NT2/D1 (cell line): ENCODE results near the gene GLB1L3.

ENCODE experiments used
- DNase-seq: peaks from one replicate; pipeline ENCODE4 v3.0.0-alpha.2; 2011; ENCODE audit warnings: low read depth, low spot score
- H3K27me3 ChIP-seq: 2 replicates; pipeline ENCODE4 v1.6.0; 2011; ENCODE audit warnings: mild to moderate bottlenecking; ENCODE audit not compliant: insufficient read length, insufficient read depth
- H3K36me3 ChIP-seq: 2 replicates; pipeline ENCODE4 v1.6.1; 2011; ENCODE audit warnings: mild to moderate bottlenecking, low read length, mixed read lengths; ENCODE audit not compliant: insufficient read depth, insufficient read length
- H3K4me1 ChIP-seq: 2 replicates; pipeline ENCODE4 v1.5.1; 2011; ENCODE audit not compliant: insufficient read depth, insufficient read length
- H3K4me3 ChIP-seq: 2 replicates; pipeline ENCODE4 v1.5.1; 2011; ENCODE audit warnings: low read depth; ENCODE audit not compliant: insufficient read length
- H3K9ac ChIP-seq: 2 replicates; pipeline ENCODE4 v1.6.0; 2011; ENCODE audit warnings: low read depth; ENCODE audit not compliant: insufficient read length
- H3K9me3 ChIP-seq: 2 replicates; pipeline ENCODE4 v1.5.1; 2011; ENCODE audit warnings: mild to moderate bottlenecking, low read length; ENCODE audit not compliant: insufficient read depth
- SUZ12 ChIP-seq: IDR thresholded peaks from 2 replicates; pipeline ENCODE4 v1.6.1; 2011; ENCODE audit not compliant: insufficient read length, insufficient read depth; ENCODE audit errors: extremely low read depth
- YY1 ChIP-seq: IDR thresholded peaks from 2 replicates; pipeline ENCODE4 v1.6.1; 2011; ENCODE audit not compliant: insufficient read length, insufficient read depth
- ZNF274 ChIP-seq: IDR thresholded peaks from 2 replicates; pipeline ENCODE4 v1.6.1; 2011; ENCODE audit warnings: mild to moderate bottlenecking, low read depth, low read length

Gene GLB1L3

GRCh38 chr11:134365011-134365925 lies 89.1 kb downstream of the GLB1L3 start:
- TF ChIP-seq YY1 (no peak), SUZ12 (no peak), ZNF274 (no peak)
- no peaks in the 10 kb centered on the region for H3K36me3 ChIP-seq
- no peak overlapping the region for H3K9ac ChIP-seq
- no peaks in the 10 kb centered on the region for H3K9me3 ChIP-seq
- no peaks in the 10 kb centered on the region for H3K4me1 ChIP-seq
- no peak overlapping the region for H3K4me3 ChIP-seq
- DNase-seq = no peak
- no peaks in the 10 kb centered on the region for H3K27me3 ChIP-seq

DNA sequence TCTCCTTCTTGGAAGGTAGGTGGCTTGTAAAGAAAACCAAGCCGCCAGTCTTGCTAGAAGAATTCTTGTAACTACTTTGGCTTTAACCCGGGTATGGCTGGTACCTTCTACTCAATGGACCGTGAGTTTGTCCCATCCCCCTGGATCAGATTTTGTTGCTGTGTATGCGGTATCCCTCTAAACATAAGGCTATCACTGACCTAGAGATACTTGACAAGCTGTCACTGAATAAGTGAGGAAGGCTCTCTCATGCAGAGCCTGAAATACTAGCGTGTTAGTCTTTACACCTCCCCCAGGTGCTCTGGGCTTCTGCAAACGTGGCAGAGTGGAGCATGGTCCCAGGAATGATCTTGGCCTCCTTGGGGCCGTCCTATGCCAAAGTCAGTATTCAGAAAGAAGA lies 90.1 kb downstream of the GLB1L3 start:
- Histone ChIP-seq H3K9me3 (no peaks in the 10 kb centered on the region), H3K9ac (no peak overlapping the region), H3K4me1 (no peaks in the 10 kb centered on the region), H3K27me3 (no peaks in the 10 kb centered on the region), H3K4me3 (no peak overlapping the region), H3K36me3 (no peaks in the 10 kb centered on the region)
- DNase-seq = no peak
- no peak for TF ChIP-seq ZNF274

DNA sequence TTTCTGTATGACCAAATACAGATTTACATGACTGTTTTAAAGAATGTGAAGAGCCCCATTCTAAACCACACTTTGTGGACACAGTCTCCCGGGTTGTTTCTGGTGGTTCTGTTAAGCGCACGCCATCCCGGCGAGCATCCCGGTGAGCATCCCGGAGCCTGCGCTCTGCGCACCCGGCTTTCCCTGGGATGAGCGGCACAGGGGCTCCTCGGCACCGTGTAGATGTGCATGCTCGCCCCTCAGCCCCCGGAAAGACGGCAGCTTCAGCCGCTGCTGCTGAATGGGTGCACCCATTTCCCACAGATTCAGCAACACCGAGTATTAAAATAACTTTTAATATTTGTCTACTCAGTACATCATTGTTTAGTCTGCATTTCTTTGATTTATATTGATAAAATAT lies 91.6 kb downstream of the GLB1L3 start:
- Histone ChIP-seq H3K9ac (no peak overlapping the region), H3K4me3 (no peak overlapping the region), H3K9me3 (no peaks in the 10 kb centered on the region), H3K27me3 (no peaks in the 10 kb centered on the region), H3K36me3 (no peaks in the 10 kb centered on the region), H3K4me1 (no peaks in the 10 kb centered on the region)
- no peak for DNase-seq
- no peak for TF ChIP-seq SUZ12
- TF ChIP-seq YY1 = no peak
- no peak for TF ChIP-seq ZNF274
